Gastroesophageal sphincter (tissue), 4 donors: ENCODE results near the gene SAMM50. TPM values are rescaled to one million over a fixed set of nuclear protein-coding genes. Genes with fewer than 3 reads are reported as not detected.

ENCODE experiments used
- ATAC-seq: fragments of 150-250 bp; one replicate; pipeline ENCODE4 v1.9.1; 2016; ENCODE audit warnings: mild to moderate bottlenecking, moderate library complexity
- H3K27ac ChIP-seq, 4 donors: fragments of 200-600 bp; sonication (generic) in 3 of 4; 1 replicate in 3 of 4; 2 replicates in 1 of 4; pipeline ENCODE4 v1.5.1; 2016 to 2019
- H3K27me3 ChIP-seq: fragments of 200-600 bp; sonication (generic); one replicate; pipeline ENCODE4 v1.5.1; 2019
- H3K36me3 ChIP-seq, 2 donors: fragments of 200-600 bp; sonication (generic); one replicate each; pipeline ENCODE4 v1.5.1; 2019; ENCODE audit warnings: control low read depth in 1 of 2
- H3K4me1 ChIP-seq, 3 donors: fragments of 200-600 bp; sonication (generic); 1 replicate in 2 of 3; 2 replicates in 1 of 3; pipeline ENCODE4 v1.5.1; 2016 to 2019; ENCODE audit warnings: control low read depth in 2 of 3
- H3K4me3 ChIP-seq, 2 donors: fragments of 200-600 bp; sonication (generic); one replicate each; pipeline ENCODE4 v1.5.1; 2019; ENCODE audit warnings: mild to moderate bottlenecking in 1 of 2, moderate library complexity in 1 of 2
- H3K9me3 ChIP-seq, 3 donors: fragments of 200-600 bp; sonication (generic); one replicate each; pipeline ENCODE4 v1.5.1; 2017 to 2019; ENCODE audit warnings: control low read depth in 2 of 3
- CTCF ChIP-seq, 4 experiments: fragments of 200-600 bp in 2 of 4; fragments of 450-650 bp in 2 of 4; sonication (generic) in 1 of 4; IDR thresholded peaks; one replicate each; pipeline ENCODE4 v1.5.1; 2017 to 2019; ENCODE audit warnings: antibody characterized with exemption in 4 of 4, mild to moderate bottlenecking in 2 of 4, moderate library complexity in 2 of 4
- EP300 ChIP-seq: sonication (generic); formaldehyde crosslinking; IDR thresholded peaks from one replicate; pipeline ENCODE4 v1.6.1; 2017; ENCODE audit warnings: antibody characterized with exemption, mild to moderate bottlenecking
- POLR2A ChIP-seq, 2 donors: fragments of 450-650 bp; IDR thresholded peaks; one replicate each; pipeline ENCODE4 v1.6.1; 2017; ENCODE audit warnings: antibody characterized with exemption in 2 of 2, mild to moderate bottlenecking in 2 of 2, moderate library complexity in 1 of 2
- POLR2AphosphoS5 ChIP-seq: sonication (generic); formaldehyde crosslinking; IDR thresholded peaks from one replicate; pipeline ENCODE4 v1.6.1; 2017; ENCODE audit warnings: antibody characterized with exemption
- WGBS, 2 donors: methylation state at CpG; one replicate each; pipeline ENCODE4 v1.1.5; 2018; ENCODE audit warnings: low coverage in 1 of 2; 5-methylcytosine and 5-hydroxymethylcytosine counted together
- total RNA-seq, 4 donors: library from RNA; depleted of rRNA; stranded (reverse); fragments of >200 nt; gene quantifications; one replicate each; pipeline ENCODE4 v1.1.0, GENCODE V29; 2016

The SAMM50 gene
- total RNA-seq, 4 donors from 2014 or later: 19.8 to 33.4 (median 31.6) TPM

GRCh38 chr22:44032126-44032730 is 77.0 kb downstream of the SAMM50 start:
- WGBS, 2 donors: 0 to 57% methylated on average over 1 to 7 of the region's 14 CpGs
- Histone ChIP-seq H3K4me3 (no peak overlapping the region), H3K36me3 (no peaks in the 10 kb centered on the region), H3K4me1 (peaks cover 0 to 56% (median 8%) of the 10 kb centered on the region in 3 donors), H3K27me3 (no peaks in the 10 kb centered on the region), H3K9me3 (no peaks in the 10 kb centered on the region), H3K27ac (peak overlapping the region in 1 of 4 donors; percentile 61)
- TF ChIP-seq EP300 (no peak), CTCF (IDR thresholded peaks at IDR 0.05) (no peak), POLR2A (IDR thresholded peaks at IDR 0.05) (no peak), POLR2AphosphoS5 (no peak)
- ATAC-seq: no peak

DNA sequence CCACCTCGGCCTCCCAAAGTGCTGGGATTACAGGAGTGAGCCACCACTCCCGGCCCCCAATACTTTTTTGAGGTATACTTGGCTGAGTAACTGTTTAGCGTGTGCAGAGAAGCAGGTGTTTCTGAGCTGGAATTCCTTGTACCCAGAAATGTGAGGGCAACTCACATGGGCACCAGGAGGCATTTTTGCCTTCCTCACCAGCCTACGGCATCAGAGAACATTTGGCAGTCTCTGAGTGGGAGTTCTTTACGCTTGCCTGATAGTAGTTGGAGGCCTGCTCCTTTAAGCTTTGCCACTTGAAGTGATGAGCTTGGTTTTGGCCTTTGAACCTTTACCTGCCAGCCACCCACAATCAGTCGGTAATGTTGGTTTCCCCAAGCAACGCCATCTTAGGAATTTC is 78.0 kb downstream of the SAMM50 start:
- peaks cover 3 to 58% (median 14%) of the 10 kb centered on the region in 3 donors for H3K4me1 ChIP-seq
- ATAC-seq: no peak
- 78 to 94% methylated on average over 4 to 5 of the region's 7 CpGs for WGBS, 2 donors
- H3K9me3 ChIP-seq: no peaks in the 10 kb centered on the region
- no peak for TF ChIP-seq EP300
- no peak for TF ChIP-seq POLR2A (IDR thresholded peaks at IDR 0.05)
- no peak for TF ChIP-seq POLR2AphosphoS5
- TF ChIP-seq CTCF (IDR thresholded peaks at IDR 0.05): no peak
- H3K36me3 ChIP-seq: no peaks in the 10 kb centered on the region
- peak overlapping the region in 2 of 4 donors; percentile 35 to 61 for H3K27ac ChIP-seq
- H3K4me3 ChIP-seq: no peak overlapping the region
- H3K27me3 ChIP-seq: no peaks in the 10 kb centered on the region

DNA sequence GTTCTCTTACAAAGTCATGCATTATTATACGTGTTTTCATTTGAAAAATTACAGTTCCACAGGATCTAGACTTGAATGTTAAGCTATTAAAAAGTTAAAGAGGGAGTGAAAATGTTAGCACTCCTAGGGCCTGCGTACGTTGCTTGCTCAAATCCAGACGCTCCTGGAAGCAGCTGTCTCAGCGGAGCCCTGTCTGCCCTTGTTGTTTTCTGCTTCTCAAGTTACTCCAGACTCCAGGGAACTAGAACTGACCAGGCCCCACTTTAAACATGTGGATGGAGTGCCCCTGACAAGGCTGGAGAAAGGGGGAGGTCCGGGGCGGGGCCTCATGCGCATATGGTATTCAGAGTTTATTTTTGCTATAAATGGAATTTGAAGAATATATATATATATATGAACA is 78.5 kb downstream of the SAMM50 start:
- no peaks in the 10 kb centered on the region for H3K9me3 ChIP-seq
- no peak for ATAC-seq
- TF ChIP-seq POLR2A (IDR thresholded peaks at IDR 0.05): no peak
- TF ChIP-seq CTCF (IDR thresholded peaks at IDR 0.05): no peak
- TF ChIP-seq POLR2AphosphoS5: no peak
- TF ChIP-seq EP300: no peak
- H3K27ac ChIP-seq: peak overlapping the region in 2 of 4 donors; percentile 35 to 61
- no peaks in the 10 kb centered on the region for H3K27me3 ChIP-seq
- no peaks in the 10 kb centered on the region for H3K36me3 ChIP-seq
- H3K4me1 ChIP-seq: peaks cover 3 to 58% (median 14%) of the 10 kb centered on the region in 3 donors
- no peak overlapping the region for H3K4me3 ChIP-seq
- WGBS, 2 donors: 60 to 70% methylated on average over 7 of the region's 8 CpGs

DNA sequence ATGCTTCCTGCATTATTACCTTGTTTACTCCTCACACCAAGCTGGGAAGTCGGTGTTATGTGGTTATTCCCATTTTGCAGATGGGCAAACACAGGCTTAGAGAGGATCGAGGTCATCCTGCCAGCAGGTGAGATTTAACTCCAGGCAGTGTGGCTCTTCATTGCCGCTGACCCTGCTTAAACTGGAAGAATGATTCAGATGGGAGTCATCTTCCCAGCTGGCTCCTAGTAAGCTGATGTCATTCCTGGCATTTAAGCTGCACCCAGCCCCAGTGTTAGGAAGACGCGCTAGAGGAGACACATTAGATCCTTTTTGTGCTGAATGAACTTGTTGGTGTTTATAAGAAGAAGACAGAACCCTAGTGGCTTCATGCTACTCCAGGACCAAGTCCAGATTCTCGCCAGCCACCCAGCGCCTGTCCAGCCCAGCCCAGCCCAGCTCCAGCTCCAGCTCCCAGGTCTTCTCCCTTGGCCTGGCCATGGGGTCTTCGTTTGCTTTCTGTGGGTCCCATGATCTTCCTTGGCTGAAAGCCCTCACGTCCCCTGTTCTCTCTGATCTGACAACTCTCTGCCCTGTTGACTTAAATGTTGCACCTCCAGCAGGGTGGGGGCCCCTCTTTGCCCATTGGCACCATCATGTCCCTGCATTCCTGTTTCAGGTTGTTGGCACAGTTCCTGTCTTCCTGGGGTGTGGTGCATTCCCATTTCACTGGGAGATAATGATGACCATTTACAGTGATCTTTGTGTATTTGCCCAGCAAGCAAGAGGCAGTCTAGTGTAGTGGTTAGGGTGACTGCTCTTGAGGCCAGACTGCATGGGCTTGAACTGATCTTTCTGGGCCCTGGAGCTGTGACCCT is 82.5 kb downstream of the SAMM50 start:
- H3K4me1 ChIP-seq: peaks cover 3 to 37% (median 14%) of the 10 kb centered on the region in 3 donors
- peak overlapping the region in 3 of 4 donors; percentile 68 to 73 (median 71) for H3K27ac ChIP-seq
- H3K4me3 ChIP-seq: no peak overlapping the region
- no peaks in the 10 kb centered on the region for H3K9me3 ChIP-seq
- ATAC-seq: peak; percentile 95
- 29 to 34% methylated on average over 4 to 8 of the region's 9 CpGs for WGBS, 2 donors
- no peaks in the 10 kb centered on the region for H3K36me3 ChIP-seq
- peak; percentile 88 for TF ChIP-seq POLR2AphosphoS5
- peak in 1 of 4 experiments; percentile 8 for TF ChIP-seq CTCF (IDR thresholded peaks at IDR 0.05)
- no peak for TF ChIP-seq EP300
- TF ChIP-seq POLR2A (IDR thresholded peaks at IDR 0.05): no peak
- H3K27me3 ChIP-seq: no peaks in the 10 kb centered on the region
